SK-N-SH (cell line): ENCODE results near the gene DOCK4. TPM values are rescaled to one million over a fixed set of nuclear protein-coding genes. Genes with fewer than 3 reads are reported as not detected.

Experiments
- CTCF ChIA-PET: fragments of 300-600, 350-600 bp; formaldehyde crosslinking; extraction: SDS; loops from one replicate; lab custom pipeline; 2021; lab: Yijun Ruan, JAX
- POLR2A ChIA-PET: fragments of 350-600 bp; sonication (Branson Sonifier 250); formaldehyde crosslinking; extraction: SDS; loops from one replicate; lab custom pipeline; 2020; ENCODE audit warnings: antibody characterized with exemption, inconsistent platforms; lab: Yijun Ruan, JAX
- DNase-seq: peaks from one replicate; pipeline ENCODE4 v3.0.0; 2012
- H2AFZ ChIP-seq: fragments of 200-600 bp; sonication (generic); 2 replicates; pipeline ENCODE4 v1.8.1; 2016; ENCODE audit warnings: antibody characterized with exemption, mild to moderate bottlenecking, low read depth
- H3F3A ChIP-seq: fragments of 200-600 bp; sonication (generic); replicated peaks from 2 replicates; pipeline ENCODE3; 2016; ENCODE audit warnings: antibody characterized with exemption, mild to moderate bottlenecking; ENCODE audit not compliant: insufficient read depth
- H3K27ac ChIP-seq, 2 experiments: fragments of 200-500 bp in 1 of 2; fragments of 200-600 bp in 1 of 2; sonication (Bioruptor generic) in 1 of 2; sonication (generic), shearing (Covaris generic) in 1 of 2; 2 replicates each; pipeline versions ENCODE4 v1.5.1 to v1.6.1; 2014 to 2016; ENCODE audit warnings: low read depth in 2 of 2, inconsistent platforms in 1 of 2, low read length in 1 of 2, mild to moderate bottlenecking in 1 of 2, mixed read lengths in 1 of 2
- H3K27me3 ChIP-seq: fragments of 200-600 bp; sonication (generic), shearing (Covaris generic); 2 replicates; pipeline ENCODE4 v1.6.1; 2016; ENCODE audit warnings: mixed run types; ENCODE audit not compliant: insufficient read depth
- H3K36me3 ChIP-seq, 2 experiments: fragments of 200-500 bp in 1 of 2; fragments of 200-600 bp in 1 of 2; sonication (Bioruptor generic) in 1 of 2; sonication (generic) in 1 of 2; replicated peaks in 1 of 2; 2 replicates each; pipeline versions ENCODE3 to v1.5.1; 2014 to 2016; ENCODE audit warnings: low read length in 1 of 2, mild to moderate bottlenecking in 1 of 2; ENCODE audit not compliant: insufficient read depth in 2 of 2, control insufficient read depth in 1 of 2
- H3K4me1 ChIP-seq, 2 experiments: fragments of 200-500 bp in 1 of 2; fragments of 200-600 bp in 1 of 2; sonication (Bioruptor generic) in 1 of 2; sonication (generic), shearing (Covaris generic) in 1 of 2; 2 replicates each; pipeline versions ENCODE4 v1.5.1 to v1.6.1; 2014 to 2016; ENCODE audit warnings: low read depth in 1 of 2, low read length in 1 of 2, mixed run types in 1 of 2; ENCODE audit not compliant: insufficient read depth in 2 of 2, control insufficient read depth in 1 of 2
- H3K4me2 ChIP-seq: fragments of 200-600 bp; sonication (generic), shearing (Covaris generic); 2 replicates; pipeline ENCODE4 v1.6.1; 2017; ENCODE audit warnings: mixed run types
- H3K4me3 ChIP-seq, 2 experiments: fragments of 200-500 bp in 1 of 2; fragments of 200-600 bp in 1 of 2; sonication (Bioruptor generic) in 1 of 2; sonication (generic), shearing (Covaris generic) in 1 of 2; 2 replicates each; pipeline versions ENCODE4 v1.5.1 to v1.8.1; 2014 to 2016; ENCODE audit warnings: low read depth in 2 of 2, inconsistent platforms in 1 of 2, low read length in 1 of 2, mild to moderate bottlenecking in 1 of 2, mixed read lengths in 1 of 2, moderate library complexity in 1 of 2
- H3K79me2 ChIP-seq: fragments of 200-600 bp; sonication (generic); 2 replicates; pipeline ENCODE4 v1.8.1; 2017; ENCODE audit warnings: mild to moderate bottlenecking; ENCODE audit not compliant: insufficient read depth
- H3K9ac ChIP-seq: fragments of 200-600 bp; sonication (generic); 2 replicates; pipeline ENCODE4 v1.6.1; 2017; ENCODE audit warnings: mixed run types
- H3K9me2 ChIP-seq: fragments of 200-600 bp; sonication (generic); 2 replicates; pipeline ENCODE4 v1.6.1; 2017; ENCODE audit warnings: mixed run types
- H3K9me3 ChIP-seq: fragments of 200-600 bp; sonication (generic); 2 replicates; pipeline ENCODE4 v1.6.1; 2017; ENCODE audit warnings: mixed run types, mild to moderate bottlenecking, moderate library complexity
- H4K20me1 ChIP-seq: fragments of 200-600 bp; sonication (generic); 2 replicates; pipeline ENCODE4 v1.6.1; 2017; ENCODE audit warnings: mild to moderate bottlenecking, mixed run types; ENCODE audit not compliant: insufficient read depth
- ELF1 ChIP-seq: IDR thresholded peaks from 2 replicates; pipeline ENCODE4 v1.4.0; 2012
- EP300 ChIP-seq, 2 experiments: IDR thresholded peaks; 2 replicates each; pipeline versions ENCODE4 v1.4.0 to v1.6.1; 2012; ENCODE audit warnings: borderline replicate concordance in 1 of 2, low read depth in 1 of 2, low read length in 1 of 2
- EZH2phosphoT487 ChIP-seq: fragments of 200-600 bp; sonication (generic); IDR thresholded peaks from 2 replicates; pipeline ENCODE4 v1.6.1; 2017; ENCODE audit warnings: low read depth, mixed run types, mild to moderate bottlenecking, antibody characterized with exemption, moderate library complexity, borderline replicate concordance
- FOSL2 ChIP-seq: IDR thresholded peaks from 2 replicates; pipeline ENCODE4 v1.4.0; 2012; ENCODE audit warnings: low read depth, mild to moderate bottlenecking, moderate library complexity, borderline replicate concordance
- IRF3 ChIP-seq: fragments of 150-350 bp; IDR thresholded peaks from 2 replicates; pipeline ENCODE4 v1.6.1; 2016; ENCODE audit warnings: mild to moderate bottlenecking, low read depth, low read length
- JUND ChIP-seq: IDR thresholded peaks from 2 replicates; pipeline ENCODE4 v1.4.0; 2012
- MEF2A ChIP-seq: IDR thresholded peaks from 2 replicates; pipeline ENCODE4 v1.4.0; 2012; ENCODE audit warnings: low read depth, borderline replicate concordance
- NFIC ChIP-seq: IDR thresholded peaks from 2 replicates; pipeline ENCODE4 v1.4.0; 2012; ENCODE audit warnings: borderline replicate concordance
- NRF1 ChIP-seq: IDR thresholded peaks from 2 replicates; pipeline ENCODE4 v1.6.1; 2012; ENCODE audit warnings: low read depth, mild to moderate bottlenecking, low read length
- SMC3 ChIP-seq: IDR thresholded peaks from 2 replicates; pipeline ENCODE4 v1.6.1; 2012; ENCODE audit warnings: low read depth, low read length, improper control_type of control experiment
- TCF12 ChIP-seq: IDR thresholded peaks from 2 replicates; pipeline ENCODE4 v1.4.0; 2012
- TEAD4 ChIP-seq: IDR thresholded peaks from 2 replicates; pipeline ENCODE4 v1.4.0; 2012; ENCODE audit warnings: mild to moderate bottlenecking, borderline replicate concordance; ENCODE audit not compliant: insufficient read depth
- USF2 ChIP-seq: fragments of 150-350 bp; IDR thresholded peaks from 2 replicates; pipeline ENCODE4 v1.6.1; 2017; ENCODE audit warnings: antibody characterized with exemption, low read length, low read depth, borderline replicate concordance
- YY1 ChIP-seq: IDR thresholded peaks from 2 replicates; pipeline ENCODE4 v1.4.0; 2012; ENCODE audit warnings: low read depth, mild to moderate bottlenecking
- WGBS: methylation state at CpG from one replicate; pipeline ENCODE4 v1.1.6; 2017; ENCODE audit warnings: low lambda C conversion rate; 5-methylcytosine and 5-hydroxymethylcytosine counted together
- polyA plus RNA-seq, 3 experiments: library from polyadenylated mRNA; depleted of rRNA; stranded (reverse); fragments of >200 nt; gene quantifications; 2 replicates each; pipeline ENCODE4 v1.2.3, GENCODE V29; 2012
- TF ChIP-seq, protein P1 (sequence below): fragments of 200-600 bp; sonication (generic); IDR thresholded peaks from 2 replicates; pipeline ENCODE4 v1.6.1; 2017; ENCODE audit warnings: antibody characterized with exemption, mild to moderate bottlenecking, moderate library complexity
- TF ChIP-seq, protein P2 (sequence below): IDR thresholded peaks from 2 replicates; pipeline ENCODE4 v1.4.0; 2012; ENCODE audit warnings: low read depth, borderline replicate concordance
- TF ChIP-seq, protein P3 (sequence below): IDR thresholded peaks from 2 replicates; pipeline ENCODE4; 2012
- TF ChIP-seq, protein P4 (sequence below): IDR thresholded peaks from 2 replicates; pipeline ENCODE4 v1.4.0; 2012; ENCODE audit warnings: low read depth, borderline replicate concordance

DOCK4 gene
- polyA plus RNA-seq, 1 of the 3 experiments (the other 2 are of a cell fraction) = 8.5 TPM

GRCh38 chr7:112081778-112082177 lies 124.4 kb downstream of the DOCK4 start:
- 98% methylated on average over 4 of the region's 4 CpGs for WGBS
- TF ChIP-seq, protein P1, sequence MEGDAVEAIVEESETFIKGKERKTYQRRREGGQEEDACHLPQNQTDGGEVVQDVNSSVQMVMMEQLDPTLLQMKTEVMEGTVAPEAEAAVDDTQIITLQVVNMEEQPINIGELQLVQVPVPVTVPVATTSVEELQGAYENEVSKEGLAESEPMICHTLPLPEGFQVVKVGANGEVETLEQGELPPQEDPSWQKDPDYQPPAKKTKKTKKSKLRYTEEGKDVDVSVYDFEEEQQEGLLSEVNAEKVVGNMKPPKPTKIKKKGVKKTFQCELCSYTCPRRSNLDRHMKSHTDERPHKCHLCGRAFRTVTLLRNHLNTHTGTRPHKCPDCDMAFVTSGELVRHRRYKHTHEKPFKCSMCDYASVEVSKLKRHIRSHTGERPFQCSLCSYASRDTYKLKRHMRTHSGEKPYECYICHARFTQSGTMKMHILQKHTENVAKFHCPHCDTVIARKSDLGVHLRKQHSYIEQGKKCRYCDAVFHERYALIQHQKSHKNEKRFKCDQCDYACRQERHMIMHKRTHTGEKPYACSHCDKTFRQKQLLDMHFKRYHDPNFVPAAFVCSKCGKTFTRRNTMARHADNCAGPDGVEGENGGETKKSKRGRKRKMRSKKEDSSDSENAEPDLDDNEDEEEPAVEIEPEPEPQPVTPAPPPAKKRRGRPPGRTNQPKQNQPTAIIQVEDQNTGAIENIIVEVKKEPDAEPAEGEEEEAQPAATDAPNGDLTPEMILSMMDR = no peak
- TF ChIP-seq, protein P2, sequence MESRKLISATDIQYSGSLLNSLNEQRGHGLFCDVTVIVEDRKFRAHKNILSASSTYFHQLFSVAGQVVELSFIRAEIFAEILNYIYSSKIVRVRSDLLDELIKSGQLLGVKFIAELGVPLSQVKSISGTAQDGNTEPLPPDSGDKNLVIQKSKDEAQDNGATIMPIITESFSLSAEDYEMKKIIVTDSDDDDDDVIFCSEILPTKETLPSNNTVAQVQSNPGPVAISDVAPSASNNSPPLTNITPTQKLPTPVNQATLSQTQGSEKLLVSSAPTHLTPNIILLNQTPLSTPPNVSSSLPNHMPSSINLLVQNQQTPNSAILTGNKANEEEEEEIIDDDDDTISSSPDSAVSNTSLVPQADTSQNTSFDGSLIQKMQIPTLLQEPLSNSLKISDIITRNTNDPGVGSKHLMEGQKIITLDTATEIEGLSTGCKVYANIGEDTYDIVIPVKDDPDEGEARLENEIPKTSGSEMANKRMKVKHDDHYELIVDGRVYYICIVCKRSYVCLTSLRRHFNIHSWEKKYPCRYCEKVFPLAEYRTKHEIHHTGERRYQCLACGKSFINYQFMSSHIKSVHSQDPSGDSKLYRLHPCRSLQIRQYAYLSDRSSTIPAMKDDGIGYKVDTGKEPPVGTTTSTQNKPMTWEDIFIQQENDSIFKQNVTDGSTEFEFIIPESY = no peak
- TF ChIP-seq TCF12 (no peak), EP300 (IDR thresholded peaks at IDR 0.05; ENCODE audit: borderline replicate concordance in 1 of 2, low read depth in 1 of 2, low read length in 1 of 2) (no peak), TEAD4 (no peak), MEF2A (no peak), FOSL2 (no peak), JUND (no peak), IRF3 (no peak), ELF1 (no peak), YY1 (no peak), USF2 (no peak), NFIC (no peak), EZH2phosphoT487 (no peak), SMC3 (no peak), NRF1 (no peak)
- TF ChIP-seq, protein P3, sequence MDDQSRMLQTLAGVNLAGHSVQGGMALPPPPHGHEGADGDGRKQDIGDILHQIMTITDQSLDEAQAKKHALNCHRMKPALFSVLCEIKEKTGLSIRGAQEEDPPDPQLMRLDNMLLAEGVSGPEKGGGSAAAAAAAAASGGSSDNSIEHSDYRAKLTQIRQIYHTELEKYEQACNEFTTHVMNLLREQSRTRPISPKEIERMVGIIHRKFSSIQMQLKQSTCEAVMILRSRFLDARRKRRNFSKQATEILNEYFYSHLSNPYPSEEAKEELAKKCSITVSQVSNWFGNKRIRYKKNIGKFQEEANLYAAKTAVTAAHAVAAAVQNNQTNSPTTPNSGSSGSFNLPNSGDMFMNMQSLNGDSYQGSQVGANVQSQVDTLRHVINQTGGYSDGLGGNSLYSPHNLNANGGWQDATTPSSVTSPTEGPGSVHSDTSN = no peak
- TF ChIP-seq, protein P4, sequence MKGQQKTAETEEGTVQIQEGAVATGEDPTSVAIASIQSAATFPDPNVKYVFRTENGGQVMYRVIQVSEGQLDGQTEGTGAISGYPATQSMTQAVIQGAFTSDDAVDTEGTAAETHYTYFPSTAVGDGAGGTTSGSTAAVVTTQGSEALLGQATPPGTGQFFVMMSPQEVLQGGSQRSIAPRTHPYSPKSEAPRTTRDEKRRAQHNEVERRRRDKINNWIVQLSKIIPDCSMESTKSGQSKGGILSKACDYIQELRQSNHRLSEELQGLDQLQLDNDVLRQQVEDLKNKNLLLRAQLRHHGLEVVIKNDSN = no peak
- H3K4me2 ChIP-seq = no peak overlapping the region
- no peak overlapping the region for H3K9ac ChIP-seq
- ChIA-PET CTCF (no interaction called here), POLR2A (no interaction called here)
- H3K4me1 ChIP-seq = peaks cover 10 to 17% of the 10 kb centered on the region in 2 experiments; a peak in 3 of 4 replicates
- no peaks in the 10 kb centered on the region for H3K36me3 ChIP-seq
- H3K27ac ChIP-seq = no peak overlapping the region
- H3F3A ChIP-seq = peaks cover 11% of the 10 kb centered on the region
- no peaks in the 10 kb centered on the region for H3K9me2 ChIP-seq
- no peak overlapping the region for H2AFZ ChIP-seq
- H4K20me1 ChIP-seq = no peaks in the 10 kb centered on the region
- DNase-seq = no peak
- no peak overlapping the region for H3K4me3 ChIP-seq
- no peaks in the 10 kb centered on the region for H3K27me3 ChIP-seq
- 0 out of 2 replicates have a peak, but pooled peaks cover 3% of the 10 kb centered on the region for H3K79me2 ChIP-seq
- no peaks in the 10 kb centered on the region for H3K9me3 ChIP-seq
